Measurements from ENCODE around the gene KIRREL3. TPM values are rescaled to one million over a fixed set of nuclear protein-coding genes. Genes with fewer than 3 reads are reported as not detected.

Gene KIRREL3
- total and polyA plus RNA-seq, 3 donors from 2014 or later, result 1.0 to 1.1 (median 1.1) TPM

- intact Hi-C loops (cut with DNase I; ENCODE audit: low total_unique reads), result no loop called here
- WGBS, 2 donors, result 24 to 42% methylated on average over 7 to 8 of the region's 8 CpGs
- H3K36me3 ChIP-seq (ENCODE audit: low read depth, missing control alignments), result no peaks in the 10 kb centered on the region
- TF ChIP-seq POLR2A (IDR thresholded peaks at IDR 0.05), result no peak
- TF ChIP-seq CTCF (IDR thresholded peaks at IDR 0.05), result no peak
- H3K27me3 ChIP-seq, result no peaks in the 10 kb centered on the region
- no peak overlapping the region for H3K4me3 ChIP-seq
- H3K9me3 ChIP-seq, result no peaks in the 10 kb centered on the region
- no peak overlapping the region for H3K27ac ChIP-seq
- peaks cover 7% of the 10 kb centered on the region for H3K4me1 ChIP-seq
- DNase-seq, result no peak
Observed at GRCh38 chr11:126698576-126698975, 302.0 kb downstream of the KIRREL3 start.

- peaks cover 4% of the 10 kb centered on the region for H3K4me1 ChIP-seq
- no peak for DNase-seq
- TF ChIP-seq POLR2A (IDR thresholded peaks at IDR 0.05) (no peak), CTCF (IDR thresholded peaks at IDR 0.05) (no peak)
- H3K36me3 ChIP-seq (ENCODE audit: low read depth, missing control alignments), result no peaks in the 10 kb centered on the region
- H3K9me3 ChIP-seq, result no peaks in the 10 kb centered on the region
- no peak overlapping the region for H3K27ac ChIP-seq
- intact Hi-C loops (cut with DNase I; ENCODE audit: low total_unique reads), result no loop called here
- H3K4me3 ChIP-seq, result no peak overlapping the region
- 63 to 65% methylated on average over 6 of the region's 6 CpGs for WGBS, 2 donors
- H3K27me3 ChIP-seq, result no peaks in the 10 kb centered on the region
Observed at GRCh38 chr11:126697936-126698335, 302.6 kb downstream of the KIRREL3 start.

- H3K4me3 ChIP-seq, result no peak overlapping the region
- no peak for DNase-seq
- no peaks in the 10 kb centered on the region for H3K27me3 ChIP-seq
- H3K9me3 ChIP-seq, result no peaks in the 10 kb centered on the region
- H3K36me3 ChIP-seq (ENCODE audit: low read depth, missing control alignments), result no peaks in the 10 kb centered on the region
- TF ChIP-seq POLR2A (IDR thresholded peaks at IDR 0.05) (no peak), CTCF (IDR thresholded peaks at IDR 0.05) (no peak)
- no peak overlapping the region for H3K27ac ChIP-seq
- H3K4me1 ChIP-seq, result no peaks in the 10 kb centered on the region
- WGBS, 2 donors, result 97% methylated on average over 8 of the region's 8 CpGs
- intact Hi-C loops (cut with DNase I; ENCODE audit: low total_unique reads), result no loop called here
Observed at GRCh38 chr11:126696982-126697381, 303.6 kb downstream of the KIRREL3 start.

- TF ChIP-seq CTCF (IDR thresholded peaks at IDR 0.05) (no peak), POLR2A (IDR thresholded peaks at IDR 0.05) (no peak)
- no peak overlapping the region for H3K27ac ChIP-seq
- no peaks in the 10 kb centered on the region for H3K4me1 ChIP-seq
- 84 to 87% methylated on average over 4 of the region's 4 CpGs for WGBS, 2 donors
- H3K27me3 ChIP-seq, result no peaks in the 10 kb centered on the region
- no peaks in the 10 kb centered on the region for H3K36me3 ChIP-seq (ENCODE audit: low read depth, missing control alignments)
- intact Hi-C loops (cut with DNase I; ENCODE audit: low total_unique reads), result no loop called here
- DNase-seq, result no peak
- H3K4me3 ChIP-seq, result no peak overlapping the region
- no peaks in the 10 kb centered on the region for H3K9me3 ChIP-seq
Observed at GRCh38 chr11:126695293-126695692, 305.3 kb downstream of the KIRREL3 start.

- no peak for TF ChIP-seq POLR2A (IDR thresholded peaks at IDR 0.05)
- no peak for TF ChIP-seq CTCF (IDR thresholded peaks at IDR 0.05)
- no peaks in the 10 kb centered on the region for H3K36me3 ChIP-seq (ENCODE audit: low read depth, missing control alignments)
- H3K4me1 ChIP-seq, result no peaks in the 10 kb centered on the region
- no peak for DNase-seq
- intact Hi-C loops (cut with DNase I; ENCODE audit: low total_unique reads), result no loop called here
- H3K27ac ChIP-seq, result no peak overlapping the region
- no peak overlapping the region for H3K4me3 ChIP-seq
- no peaks in the 10 kb centered on the region for H3K9me3 ChIP-seq
- whole genome bisulfite sequencing, 2 donors, result 86 to 92% methylated on average over 11 of the region's 11 CpGs
- H3K27me3 ChIP-seq, result no peaks in the 10 kb centered on the region
Observed at GRCh38 chr11:126694065-126694625, 306.4 kb downstream of the KIRREL3 start.

All from testis (tissue), 3 donors.